OCI-LY3 (cell line): ENCODE results near the gene EFNA5.

ENCODE experiments used
- CTCF ChIP-seq: fragments of 200-600, 300-600 bp; sonication (generic); IDR thresholded peaks from 2 replicates; pipeline ENCODE4 v1.5.1; 2014; ENCODE audit warnings: antibody characterized with exemption, low read length, low read depth
- EZH2phosphoT487 ChIP-seq: fragments of 200-600 bp; shearing (Covaris generic); IDR thresholded peaks from 2 replicates; pipeline ENCODE4 v1.6.1; 2018; ENCODE audit warnings: antibody characterized with exemption, mixed run types, low read depth

DNA sequence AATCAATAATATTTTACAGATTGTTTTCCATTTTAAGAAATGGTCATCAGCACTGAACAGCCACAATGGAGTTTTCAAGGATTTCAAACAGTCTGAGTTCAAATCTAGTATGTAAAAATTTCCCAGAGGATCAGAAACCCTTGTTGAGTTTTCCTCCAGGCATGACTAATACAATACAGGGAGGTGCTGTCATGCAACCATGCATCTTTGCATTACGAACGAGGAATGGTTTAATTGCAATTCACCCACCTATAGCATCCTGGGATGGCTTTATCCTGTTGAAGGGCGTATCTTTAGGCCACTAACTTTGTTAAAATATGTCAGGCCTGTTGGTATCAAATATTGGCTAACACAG is 196.4 kb downstream of the EFNA5 start:
- TF ChIP-seq CTCF: no peak
- TF ChIP-seq EZH2phosphoT487: no peak
